ENCODE measurements around the gene SPATA20. TPM values are rescaled to one million over a fixed set of nuclear protein-coding genes. Genes with fewer than 3 reads are reported as not detected.

The SPATA20 gene
- total and polyA plus RNA-seq, 2 experiments from 2014 or later = 89.9 to 146 TPM

DNA sequence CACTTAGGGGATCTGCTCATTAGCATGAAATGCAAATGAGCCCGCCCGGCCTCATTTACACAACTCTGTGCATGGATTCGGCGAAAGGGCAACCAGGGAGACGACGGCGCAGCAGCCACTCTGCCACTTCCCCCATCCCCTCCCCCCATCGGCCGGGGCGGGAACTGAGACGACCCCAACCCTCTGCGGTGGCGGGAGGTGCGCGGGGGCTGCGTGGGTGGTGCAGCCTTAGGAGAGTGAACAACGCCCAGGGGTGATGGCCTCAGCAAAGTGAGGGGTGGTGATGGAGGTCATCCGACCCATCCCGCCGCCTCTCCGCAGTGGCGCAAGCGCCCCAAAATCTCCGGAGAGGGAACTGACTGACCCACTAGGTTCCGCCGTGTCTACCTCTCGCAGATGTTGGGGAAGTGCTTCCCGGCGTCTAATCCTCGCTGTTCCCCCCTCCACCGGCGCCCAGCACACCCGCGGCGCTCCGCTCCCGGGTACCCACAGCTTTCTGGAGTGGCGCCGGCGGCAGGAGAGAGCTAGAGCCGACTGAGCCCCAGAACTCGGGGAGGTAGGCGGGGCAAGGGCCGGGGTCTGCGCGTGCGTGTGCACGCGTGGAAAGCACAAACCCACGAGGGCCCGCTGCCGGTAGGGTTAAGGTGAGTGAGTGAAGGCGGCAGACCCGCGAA, 12.1 kb downstream of the SPATA20 start:
- no peaks in the 10 kb centered on the region for H4K20me1 ChIP-seq (ENCODE audit: insufficient read depth)
- H3K27ac ChIP-seq = no peak overlapping the region
- H3K4me2 ChIP-seq (ENCODE audit: unreplicated experiment) = peak overlapping the region; percentile 91
- H2AFZ ChIP-seq = 0 out of 2 replicates have a peak overlapping the region, but pooled peaks have one; percentile 86
- no peaks in the 10 kb centered on the region for H3K9me2 ChIP-seq (ENCODE audit: insufficient read depth)
- TF ChIP-seq EZH2phosphoT487 (IDR thresholded peaks at IDR 0.05; ENCODE audit: insufficient read depth, low read depth) = no peak
- peak; percentile 36 for TF ChIP-seq EZH2 (IDR thresholded peaks at IDR 0.05; ENCODE audit: insufficient read depth, poor library complexity, severe bottlenecking)
- no peak overlapping the region for H3K9ac ChIP-seq
- H3K36me3 ChIP-seq (ENCODE audit: low read depth) = no peaks in the 10 kb centered on the region
- H3K27me3 ChIP-seq (replicated peaks; ENCODE audit: insufficient read depth) = peaks cover 6% of the 10 kb centered on the region
- H3K4me1 ChIP-seq (ENCODE audit: insufficient read depth) = peaks cover 5% of the 10 kb centered on the region; the same call in 1 of the 2 replicates
- peaks cover 10% of the 10 kb centered on the region for H3F3A ChIP-seq (ENCODE audit: insufficient read depth)
- H3K9me3 ChIP-seq (ENCODE audit: low read depth) = no peaks in the 10 kb centered on the region
- H3K4me3 ChIP-seq = peak overlapping the region; percentile 74; the same call in 1 of the 2 replicates
- in situ Hi-C loops (cut with MboI) = no loop called here
- no peak for DNase-seq
- no peaks in the 10 kb centered on the region for H3K79me2 ChIP-seq (ENCODE audit: insufficient read depth)
- WGBS, 2 experiments (ENCODE audit: low coverage in 1 of 2, low lambda C conversion rate in 2 of 2, missing lambda C conversion rate in 2 of 2) = 19 to 21% methylated on average over 50 to 55 of the region's 55 CpGs

DNA sequence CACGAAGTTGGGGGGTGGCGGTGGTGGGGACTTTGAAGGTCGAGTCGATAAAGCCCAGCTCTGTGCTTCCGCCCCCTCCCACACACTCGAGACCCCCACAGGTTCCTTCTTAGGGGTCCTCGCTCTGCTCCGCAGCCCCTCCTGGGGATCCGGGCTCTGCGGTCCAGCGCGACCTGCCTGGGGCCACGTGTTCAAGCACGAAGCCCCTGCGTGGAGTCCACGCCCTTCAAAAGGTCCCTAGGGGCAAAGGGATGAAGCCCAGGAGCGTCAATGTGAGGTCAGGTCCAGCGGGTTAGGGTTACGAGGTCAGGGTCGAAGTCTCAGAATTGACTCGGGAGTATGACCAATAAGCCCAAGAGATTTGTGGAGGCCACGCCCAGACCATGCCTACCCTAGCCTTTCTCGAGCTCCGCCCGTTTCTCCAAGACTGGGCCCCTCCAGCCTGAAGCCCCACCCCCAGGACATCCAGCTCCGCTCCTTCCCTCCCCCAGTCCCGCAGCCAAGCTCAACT, 12.8 kb downstream of the SPATA20 start:
- TF ChIP-seq EZH2 (IDR thresholded peaks at IDR 0.05; ENCODE audit: insufficient read depth, poor library complexity, severe bottlenecking) (no peak), EZH2phosphoT487 (IDR thresholded peaks at IDR 0.05; ENCODE audit: insufficient read depth, low read depth) (no peak)
- Histone ChIP-seq H3K9ac (0 out of 2 replicates have a peak overlapping the region, but pooled peaks have one; percentile 36), H3K9me3 (ENCODE audit: low read depth) (no peaks in the 10 kb centered on the region), H3K79me2 (ENCODE audit: insufficient read depth) (no peaks in the 10 kb centered on the region), H3K4me2 (ENCODE audit: unreplicated experiment) (peak overlapping the region; percentile 91), H4K20me1 (ENCODE audit: insufficient read depth) (no peaks in the 10 kb centered on the region), H3K9me2 (ENCODE audit: insufficient read depth) (no peaks in the 10 kb centered on the region), H3K4me1 (ENCODE audit: insufficient read depth) (peaks cover 9% of the 10 kb centered on the region), H3K4me3 (peak overlapping the region; percentile 74), H3K36me3 (ENCODE audit: low read depth) (no peaks in the 10 kb centered on the region), H3F3A (ENCODE audit: insufficient read depth) (peaks cover 10% of the 10 kb centered on the region), H2AFZ (peak overlapping the region; percentile 86), H3K27me3 (replicated peaks; ENCODE audit: insufficient read depth) (peaks cover 6% of the 10 kb centered on the region), H3K27ac (no peak overlapping the region)
- in situ Hi-C loops (cut with MboI) = no loop called here
- peak; percentile 83 for DNase-seq
- WGBS, 2 experiments (ENCODE audit: low coverage in 1 of 2, low lambda C conversion rate in 2 of 2, missing lambda C conversion rate in 2 of 2) = 5 to 7% methylated on average over 26 to 27 of the region's 27 CpGs

DNA sequence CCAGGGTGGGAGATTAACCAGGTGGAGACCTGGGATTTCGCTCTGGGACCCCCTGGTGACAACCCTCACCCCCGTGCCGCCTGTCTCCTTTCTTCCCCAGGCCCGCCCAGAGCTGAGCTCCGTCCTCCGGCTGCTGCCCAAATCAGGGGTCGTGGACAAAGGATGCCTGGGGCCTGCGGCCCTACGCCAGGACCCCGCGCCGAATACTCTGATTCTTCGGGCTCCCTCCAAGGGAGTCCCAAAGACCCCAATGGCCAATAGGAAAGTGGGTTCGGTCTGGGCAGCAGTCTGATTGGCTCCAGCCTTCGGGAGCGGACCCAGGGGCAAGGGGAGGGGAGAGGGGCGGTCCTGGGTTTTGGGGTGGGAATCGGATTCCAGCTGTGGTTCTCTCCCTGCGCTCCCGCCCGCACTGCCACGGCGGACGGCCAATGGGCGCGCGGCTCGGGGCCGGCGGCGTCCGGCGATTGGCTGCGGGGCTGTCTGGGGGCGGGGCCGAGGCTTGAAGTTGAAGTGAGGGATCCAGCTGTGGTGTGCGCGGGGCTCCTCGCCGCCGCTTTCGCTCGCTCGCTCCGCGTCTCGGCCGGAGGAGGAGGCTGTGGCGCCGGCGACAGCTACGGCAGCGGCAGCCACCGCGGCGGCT, 13.3 kb downstream of the SPATA20 start, which contains the start of gene CACNA1G:
Gene CACNA1G, plus strand, starts transcription at position 531 of the 640 bp plus-strand sequence. CDS start 745 bp downstream, outside the sequence.
- 1 to 4% methylated on average over 36 to 39 of the region's 56 CpGs for WGBS, 2 experiments (ENCODE audit: low coverage in 1 of 2, low lambda C conversion rate in 2 of 2, missing lambda C conversion rate in 2 of 2)

DNA sequence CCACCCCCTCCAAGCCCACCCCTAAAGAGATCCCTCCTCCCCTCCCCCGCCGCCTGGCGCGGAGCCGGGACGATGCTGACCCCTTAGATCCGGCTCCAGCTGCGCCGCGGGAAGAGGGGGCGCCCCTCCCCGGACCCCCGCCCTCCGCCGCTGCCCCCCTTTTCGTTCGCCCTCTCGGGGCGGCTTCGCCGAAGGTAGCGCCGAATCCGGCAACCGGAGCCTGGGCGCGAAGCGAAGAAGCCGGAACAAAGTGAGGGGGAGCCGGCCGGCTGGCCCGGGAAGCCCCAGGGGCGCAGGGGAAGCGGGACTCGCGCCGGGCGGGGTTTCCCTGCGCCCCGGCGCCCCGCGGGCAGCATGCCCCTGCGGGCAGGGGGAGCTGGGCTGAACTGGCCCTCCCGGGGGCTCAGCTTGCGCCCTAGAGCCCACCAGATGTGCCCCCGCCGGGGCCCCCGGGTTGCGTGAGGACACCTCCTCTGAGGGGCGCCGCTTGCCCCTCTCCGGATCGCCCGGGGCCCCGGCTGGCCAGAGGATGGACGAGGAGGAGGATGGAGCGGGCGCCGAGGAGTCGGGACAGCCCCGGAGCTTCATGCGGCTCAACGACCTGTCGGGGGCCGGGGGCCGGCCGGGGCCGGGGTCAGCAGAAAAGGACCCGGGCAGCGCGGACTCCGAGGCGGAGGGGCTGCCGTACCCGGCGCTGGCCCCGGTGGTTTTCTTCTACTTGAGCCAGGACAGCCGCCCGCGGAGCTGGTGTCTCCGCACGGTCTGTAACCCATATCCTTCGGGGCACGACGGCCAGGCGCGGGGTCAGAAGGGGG, 14.2 kb downstream of the SPATA20 start:
- Histone ChIP-seq H2AFZ (no peak overlapping the region), H3K4me3 (peak overlapping the region; percentile 74), H3K27ac (no peak overlapping the region), H3F3A (ENCODE audit: insufficient read depth) (peaks cover 10% of the 10 kb centered on the region), H3K79me2 (ENCODE audit: insufficient read depth) (no peaks in the 10 kb centered on the region), H4K20me1 (ENCODE audit: insufficient read depth) (no peaks in the 10 kb centered on the region), H3K4me2 (ENCODE audit: unreplicated experiment) (peak overlapping the region; percentile 77), H3K9ac (no peak overlapping the region), H3K27me3 (replicated peaks; ENCODE audit: insufficient read depth) (peaks cover 6% of the 10 kb centered on the region), H3K4me1 (ENCODE audit: insufficient read depth) (peaks cover 13% of the 10 kb centered on the region), H3K36me3 (ENCODE audit: low read depth) (no peaks in the 10 kb centered on the region), H3K9me3 (ENCODE audit: low read depth) (no peaks in the 10 kb centered on the region), H3K9me2 (ENCODE audit: insufficient read depth) (no peaks in the 10 kb centered on the region)
- peak; percentile 50 for DNase-seq
- in situ Hi-C loops (cut with MboI) = no loop called here
- 0 to 1% methylated on average over 39 to 69 of the region's 88 CpGs for WGBS, 2 experiments (ENCODE audit: low coverage in 1 of 2, low lambda C conversion rate in 2 of 2, missing lambda C conversion rate in 2 of 2)
- TF ChIP-seq EZH2 (IDR thresholded peaks at IDR 0.05; ENCODE audit: insufficient read depth, poor library complexity, severe bottlenecking) = peak; percentile 96
- TF ChIP-seq EZH2phosphoT487 (IDR thresholded peaks at IDR 0.05; ENCODE audit: insufficient read depth, low read depth) = peak; percentile 81

More for the DNA sequence above, 13.3 kb downstream of the SPATA20 start, which contains the start of gene CACNA1G:
- H3K36me3 ChIP-seq (ENCODE audit: low read depth) = no peaks in the 10 kb centered on the region
- DNase-seq = peak; percentile 95
- H3F3A ChIP-seq (ENCODE audit: insufficient read depth) = peaks cover 10% of the 10 kb centered on the region
- TF ChIP-seq EZH2 (IDR thresholded peaks at IDR 0.05; ENCODE audit: insufficient read depth, poor library complexity, severe bottlenecking) (no peak), EZH2phosphoT487 (IDR thresholded peaks at IDR 0.05; ENCODE audit: insufficient read depth, low read depth) (no peak)
- H3K4me1 ChIP-seq (ENCODE audit: insufficient read depth) = peaks cover 10% of the 10 kb centered on the region
- H3K27me3 ChIP-seq (replicated peaks; ENCODE audit: insufficient read depth) = peaks cover 6% of the 10 kb centered on the region
- H3K4me2 ChIP-seq (ENCODE audit: unreplicated experiment) = peak within 1 kb of the TSS; percentile 91
- H2AFZ ChIP-seq = peak within 1 kb of the TSS; percentile 86
- H4K20me1 ChIP-seq (ENCODE audit: insufficient read depth) = no peaks in the 10 kb centered on the region
- no peaks in the 10 kb centered on the region for H3K9me3 ChIP-seq (ENCODE audit: low read depth)
- H3K79me2 ChIP-seq (ENCODE audit: insufficient read depth) = no peaks in the 10 kb centered on the region
- in situ Hi-C loops (cut with MboI) = no loop called here
- 0 out of 2 replicates have a peak within 1 kb of the TSS, but pooled peaks have one; percentile 36 for H3K9ac ChIP-seq
- H3K4me3 ChIP-seq = peak within 1 kb of the TSS; percentile 74
- no peaks in the 10 kb centered on the region for H3K9me2 ChIP-seq (ENCODE audit: insufficient read depth)
- no peak within 1 kb of the TSS for H3K27ac ChIP-seq
